ENCODE measurements around the gene RTN4.

DNA sequence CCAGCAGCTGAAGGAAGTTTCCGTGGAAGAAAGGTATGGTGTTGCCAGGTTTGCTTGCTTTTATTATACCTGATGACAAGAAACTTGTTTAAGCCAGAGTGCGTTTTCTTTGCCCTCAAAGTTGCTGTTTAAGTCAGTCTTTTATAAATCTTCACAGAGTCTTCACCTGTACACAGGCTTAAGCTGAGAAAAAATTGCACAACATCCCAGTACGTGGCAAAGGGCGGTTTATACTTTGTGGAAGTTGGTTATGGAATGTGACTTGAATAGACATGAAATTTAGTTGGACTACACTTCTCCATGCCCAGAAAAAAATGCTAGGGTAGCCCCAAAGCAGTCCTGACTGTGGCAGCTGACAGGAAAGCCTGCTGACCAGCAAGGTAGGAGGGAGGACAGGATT is 121.5 kb downstream of the RTN4 start:
- TF ChIP-seq SP1 (IDR thresholded peaks at IDR 0.05) (no peak), FOXM1 (IDR thresholded peaks at IDR 0.05; ENCODE audit: borderline replicate concordance) (no peak), CTBP1 (IDR thresholded peaks at IDR 0.05; ENCODE audit: borderline replicate concordance) (no peak), TARDBP (IDR thresholded peaks at IDR 0.05) (no peak), ZNF384 (IDR thresholded peaks at IDR 0.05) (no peak), FOXA1 (IDR thresholded peaks at IDR 0.05) (no peak), BHLHE40 (IDR thresholded peaks at IDR 0.05; ENCODE audit: borderline replicate concordance) (no peak), FOXK2 (IDR thresholded peaks at IDR 0.05) (no peak), ARNT (IDR thresholded peaks at IDR 0.05) (no peak), SUZ12 (IDR thresholded peaks at IDR 0.05) (no peak), ELF4 (IDR thresholded peaks at IDR 0.05) (no peak), L3MBTL2 (conservative IDR thresholded peaks at IDR 0.05) (no peak), PKNOX1 (IDR thresholded peaks at IDR 0.05) (no peak), LEF1 (IDR thresholded peaks at IDR 0.05; ENCODE audit: borderline replicate concordance) (no peak)

Measured in HEK293T (cell line).